ENCODE data around the gene NME4.

DNA sequence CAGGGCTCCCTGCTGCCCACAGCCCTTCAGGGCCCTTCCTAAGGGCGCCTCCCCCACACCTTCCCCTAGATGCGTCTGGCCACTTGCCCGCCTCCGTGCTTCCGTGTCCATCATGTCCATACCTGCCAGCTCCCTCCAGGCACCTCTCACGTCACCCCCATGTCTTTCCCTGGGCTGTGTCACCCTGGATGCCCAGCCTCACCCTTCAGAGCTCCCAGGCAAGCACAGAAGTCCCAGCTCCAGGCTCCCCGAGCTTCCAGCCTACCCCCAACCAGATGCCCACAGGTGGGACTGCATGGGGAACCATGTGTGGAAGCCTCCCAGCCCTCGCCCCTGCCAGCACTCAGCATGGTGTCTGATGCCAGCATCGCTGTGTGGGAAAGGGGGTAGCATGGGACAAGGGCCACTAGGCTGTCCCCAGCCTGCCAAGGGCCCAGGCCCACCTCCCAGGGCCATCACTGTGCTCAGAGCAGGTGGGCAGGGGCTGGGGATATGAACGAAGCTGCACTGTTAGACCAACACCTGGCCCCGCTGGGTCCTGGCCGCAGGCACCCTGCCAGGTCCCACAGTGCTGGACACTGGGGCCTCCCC is 42.6 kb upstream of the NME4 start:
- TF ChIP-seq, protein P1, sequence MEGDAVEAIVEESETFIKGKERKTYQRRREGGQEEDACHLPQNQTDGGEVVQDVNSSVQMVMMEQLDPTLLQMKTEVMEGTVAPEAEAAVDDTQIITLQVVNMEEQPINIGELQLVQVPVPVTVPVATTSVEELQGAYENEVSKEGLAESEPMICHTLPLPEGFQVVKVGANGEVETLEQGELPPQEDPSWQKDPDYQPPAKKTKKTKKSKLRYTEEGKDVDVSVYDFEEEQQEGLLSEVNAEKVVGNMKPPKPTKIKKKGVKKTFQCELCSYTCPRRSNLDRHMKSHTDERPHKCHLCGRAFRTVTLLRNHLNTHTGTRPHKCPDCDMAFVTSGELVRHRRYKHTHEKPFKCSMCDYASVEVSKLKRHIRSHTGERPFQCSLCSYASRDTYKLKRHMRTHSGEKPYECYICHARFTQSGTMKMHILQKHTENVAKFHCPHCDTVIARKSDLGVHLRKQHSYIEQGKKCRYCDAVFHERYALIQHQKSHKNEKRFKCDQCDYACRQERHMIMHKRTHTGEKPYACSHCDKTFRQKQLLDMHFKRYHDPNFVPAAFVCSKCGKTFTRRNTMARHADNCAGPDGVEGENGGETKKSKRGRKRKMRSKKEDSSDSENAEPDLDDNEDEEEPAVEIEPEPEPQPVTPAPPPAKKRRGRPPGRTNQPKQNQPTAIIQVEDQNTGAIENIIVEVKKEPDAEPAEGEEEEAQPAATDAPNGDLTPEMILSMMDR (IDR thresholded peaks at IDR 0.05) = no peak
- no peak for TF ChIP-seq EZH2 (IDR thresholded peaks at IDR 0.05; ENCODE audit: borderline replicate concordance, insufficient read depth, low read depth, low read length, poor library complexity, severe bottlenecking)
